HT1080 (cell line): ENCODE data around the gene RAB34. TPM values are rescaled to one million over a fixed set of nuclear protein-coding genes. Genes with fewer than 3 reads are reported as not detected.

Experiments
- DNase-seq: peaks from one replicate; pipeline ENCODE4 v3.0.0-alpha.2; 2015; ENCODE audit warnings: low read depth
- total RNA-seq: library from RNA; depleted of rRNA; stranded (reverse); fragments of >200 nt; shearing (Covaris generic); gene quantifications from 2 replicates; pipeline ENCODE4 v1.2.3, GENCODE V29; 2014

The RAB34 gene
- total RNA-seq, 1 experiment from 2014 or later, result 134 TPM

DNA sequence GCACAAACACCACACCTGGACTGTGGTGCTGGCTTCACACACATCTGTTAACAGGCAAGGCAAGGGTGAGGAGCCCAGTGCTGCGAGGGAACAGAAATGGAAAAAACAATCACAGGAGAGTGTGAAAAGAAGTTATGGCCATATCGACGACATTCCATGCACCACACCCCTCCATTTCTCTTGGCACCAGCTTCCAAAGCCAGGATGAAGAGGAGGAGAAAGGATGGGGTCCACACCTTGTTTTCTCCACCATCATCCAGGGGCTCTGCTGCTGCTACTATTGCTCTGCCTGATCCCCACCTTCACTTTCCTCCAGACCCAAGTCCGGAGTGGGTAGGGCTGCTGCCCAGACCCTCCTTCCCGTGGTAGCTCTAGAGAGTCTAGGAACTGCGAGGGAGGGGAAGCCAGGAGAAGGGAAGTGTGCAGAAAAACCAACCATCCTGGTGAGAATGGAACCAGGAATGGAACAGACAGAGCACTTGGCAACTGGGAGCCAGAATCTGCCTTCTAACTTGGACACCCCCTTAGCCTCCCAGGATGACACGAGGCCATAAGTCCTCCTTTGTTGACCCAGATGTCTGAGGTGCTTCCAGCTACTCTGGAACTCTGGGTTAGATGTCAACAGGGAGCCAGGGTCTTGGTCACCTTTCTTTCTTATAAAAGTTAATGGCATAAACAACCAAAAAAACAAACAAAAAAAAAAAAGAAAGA, 4.8 kb downstream of the RAB34 start:
- DNase-seq, result no peak

DNA sequence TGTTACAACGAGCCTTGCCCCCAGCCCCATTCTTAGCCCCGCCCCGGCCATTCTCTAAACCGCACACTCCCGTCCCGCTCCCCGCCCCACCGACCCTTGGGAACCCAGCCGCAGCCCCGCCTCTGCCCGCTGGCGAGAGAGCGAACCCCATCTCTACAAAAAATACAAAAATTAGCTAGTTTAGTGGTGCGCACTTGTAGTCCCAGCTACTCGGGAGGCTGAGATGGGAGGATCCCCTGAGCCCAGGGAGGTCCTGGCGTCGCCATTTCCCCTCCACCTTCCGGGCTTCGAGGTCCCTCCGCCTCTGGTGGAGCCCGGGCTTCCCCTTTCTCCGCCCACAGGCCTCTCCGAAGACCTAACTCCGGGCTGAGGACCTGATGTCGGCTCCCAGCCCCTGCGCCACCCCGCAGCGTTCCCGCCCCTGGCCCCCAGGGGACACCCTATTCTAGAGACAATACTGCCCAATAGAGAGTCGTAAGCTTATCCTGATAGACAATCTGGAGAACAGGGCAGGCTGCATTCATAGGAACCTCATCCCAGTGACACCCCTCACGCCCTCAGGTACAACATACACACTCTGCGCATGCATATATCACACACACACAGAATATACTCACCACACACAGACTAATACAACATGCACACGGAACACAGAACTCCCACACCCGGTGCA, 5.5 kb downstream of the RAB34 start:
- DNase-seq, result no peak

DNA sequence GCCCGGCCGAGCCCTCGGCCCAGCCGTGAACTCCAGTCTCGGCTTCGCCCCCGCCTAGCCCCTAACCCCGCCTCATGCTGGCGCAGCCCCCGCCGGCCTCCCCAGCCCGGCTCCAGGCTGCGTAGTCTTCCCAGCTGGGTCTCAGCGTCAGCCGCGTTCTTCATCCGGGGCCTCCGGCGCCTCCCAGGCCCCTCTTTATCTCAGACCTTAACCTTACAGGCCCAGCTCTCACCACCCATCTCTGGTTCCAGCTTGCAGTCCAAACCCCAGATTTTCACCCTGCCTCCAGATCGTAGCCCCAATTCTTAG, 6.0 kb downstream of the RAB34 start, which contains the start of gene PROCA1:
Gene PROCA1, minus strand, starts transcription at position 166 of the 309 bp plus-strand sequence. CDS start 228 bp downstream, outside the sequence.
- DNase-seq, result no peak

DNA sequence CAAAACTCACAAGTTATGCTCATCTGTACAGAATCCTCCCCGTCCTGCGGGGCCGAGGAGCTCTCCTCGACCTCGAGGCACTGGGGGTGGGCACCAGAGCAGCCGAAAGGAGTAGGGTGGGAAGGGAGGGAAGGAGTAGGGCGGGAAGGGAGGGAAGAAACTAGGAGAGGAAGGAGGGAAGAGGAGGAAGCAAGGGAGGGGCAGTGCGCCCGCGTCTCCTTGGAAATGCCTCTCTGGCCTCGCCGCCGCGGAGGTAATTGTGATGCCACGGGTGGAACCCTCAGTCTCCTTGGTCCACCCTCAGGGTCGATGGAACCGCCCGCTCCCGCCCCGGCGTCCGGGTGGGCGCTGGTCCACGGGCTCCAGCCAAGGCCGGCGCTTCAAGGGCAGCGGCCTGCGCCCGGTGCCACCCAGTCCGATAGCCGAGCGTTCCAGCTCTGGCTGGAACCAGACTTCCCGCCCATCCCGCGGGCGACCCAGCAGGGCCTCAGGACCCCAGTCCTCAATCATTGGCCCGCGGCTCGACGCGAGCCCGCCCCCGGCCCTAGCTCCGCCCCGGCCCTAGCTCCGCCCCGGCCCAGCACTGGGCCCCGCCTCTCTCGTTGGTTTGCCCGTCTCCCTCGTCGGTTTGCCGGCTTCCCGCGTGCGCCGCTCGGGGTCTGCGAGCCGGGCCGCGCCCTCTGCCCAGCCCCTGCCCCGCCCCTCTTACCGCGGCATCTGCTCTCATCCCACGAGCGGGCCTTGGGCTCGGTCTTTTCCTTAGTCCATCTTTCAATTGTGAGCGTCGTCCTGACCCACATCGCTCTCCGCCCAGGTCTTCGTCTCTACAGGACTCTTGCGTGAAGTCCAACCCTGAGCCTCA, 6.6 kb downstream of the RAB34 start:
- DNase-seq, result peak; percentile 88

DNA sequence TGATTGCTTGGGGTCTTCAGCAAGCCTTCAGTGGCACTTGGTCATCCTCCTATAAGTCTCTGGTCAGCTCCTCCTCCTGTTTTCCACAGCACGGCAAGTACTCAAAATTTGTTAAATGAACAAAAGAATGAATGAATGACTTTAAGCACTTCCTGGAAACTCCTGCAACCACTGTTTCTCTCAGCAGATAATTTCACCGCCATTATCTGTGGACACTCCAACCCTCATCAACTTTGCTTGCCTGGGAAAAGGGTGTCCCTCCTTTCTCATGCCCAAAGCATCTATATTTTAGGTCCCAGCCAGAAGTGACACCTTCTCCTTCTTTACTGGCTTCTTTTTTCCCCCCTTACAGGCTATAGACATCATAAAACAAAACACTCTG, 10.3 kb downstream of the RAB34 start:
- no peak for DNase-seq

DNA sequence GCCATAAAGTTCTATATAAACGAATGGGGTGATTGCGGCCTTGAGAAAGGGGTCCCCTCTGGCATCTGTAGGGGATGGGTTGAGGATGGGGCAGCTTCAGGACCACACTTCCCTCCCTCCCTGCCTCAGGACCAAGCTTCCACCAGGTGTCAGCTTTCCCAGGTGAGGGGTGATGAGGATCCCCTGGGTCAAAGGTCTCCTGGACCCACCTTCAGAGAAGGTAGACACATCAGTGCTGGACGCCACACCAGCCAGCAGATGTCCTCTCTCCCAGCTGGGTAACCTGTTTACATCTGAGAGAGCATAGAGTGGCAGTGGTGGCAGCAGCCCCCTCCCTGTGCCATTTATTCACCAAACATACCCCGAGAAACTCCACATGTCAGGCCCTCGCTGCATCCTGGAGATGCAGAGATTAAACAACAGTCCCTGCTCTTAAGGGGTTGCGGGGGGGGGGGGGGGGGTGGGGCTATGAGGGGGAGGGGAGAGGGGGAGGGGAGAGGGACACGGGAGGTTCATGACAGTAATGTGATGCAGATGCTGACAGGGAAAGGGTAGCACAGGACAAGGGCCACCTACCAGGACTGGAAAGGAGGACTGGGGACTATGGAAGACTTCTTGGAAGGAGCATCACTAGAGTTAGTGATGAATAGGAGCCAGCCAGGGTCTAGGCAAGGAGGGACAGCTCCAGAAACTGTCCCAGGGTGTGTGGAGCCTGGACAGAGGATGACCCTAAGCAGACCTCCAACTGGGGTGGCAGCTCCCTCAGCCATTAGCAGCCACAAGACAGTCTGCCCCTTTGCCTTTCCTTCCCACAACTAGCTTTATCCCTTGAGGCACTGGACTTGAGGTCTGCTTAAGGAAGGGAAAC, 11.0 kb downstream of the RAB34 start:
- no peak for DNase-seq

DNA sequence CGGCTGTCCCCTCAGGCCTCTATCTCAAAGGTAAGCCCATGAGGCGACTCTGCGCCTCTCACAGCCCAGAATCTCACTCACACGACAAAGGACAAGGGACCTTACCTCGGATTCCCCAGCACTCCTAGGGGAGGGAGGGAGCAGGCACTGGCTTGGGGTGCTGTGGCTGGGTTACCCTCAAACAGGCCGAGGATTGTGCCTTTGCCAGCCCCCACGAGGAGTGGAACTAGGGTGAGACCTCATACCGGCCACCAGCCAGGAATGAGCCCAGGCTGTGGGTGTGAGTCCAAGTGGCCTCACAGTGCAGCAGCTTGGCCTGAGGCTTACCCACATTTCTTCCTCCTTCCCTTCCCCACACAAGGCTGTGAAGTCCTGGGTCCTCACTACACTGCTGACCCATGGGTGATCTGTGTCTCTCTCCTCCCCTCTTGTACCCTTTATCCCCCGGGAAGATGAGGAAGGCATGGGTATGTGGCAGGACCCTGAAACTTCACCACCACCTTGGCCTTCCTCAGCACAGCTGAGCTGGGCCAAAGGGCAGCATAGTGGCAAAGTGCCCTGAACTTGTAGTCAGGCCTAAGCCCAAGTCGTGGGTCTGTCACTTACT, 11.8 kb downstream of the RAB34 start:
- DNase-seq, result no peak

DNA sequence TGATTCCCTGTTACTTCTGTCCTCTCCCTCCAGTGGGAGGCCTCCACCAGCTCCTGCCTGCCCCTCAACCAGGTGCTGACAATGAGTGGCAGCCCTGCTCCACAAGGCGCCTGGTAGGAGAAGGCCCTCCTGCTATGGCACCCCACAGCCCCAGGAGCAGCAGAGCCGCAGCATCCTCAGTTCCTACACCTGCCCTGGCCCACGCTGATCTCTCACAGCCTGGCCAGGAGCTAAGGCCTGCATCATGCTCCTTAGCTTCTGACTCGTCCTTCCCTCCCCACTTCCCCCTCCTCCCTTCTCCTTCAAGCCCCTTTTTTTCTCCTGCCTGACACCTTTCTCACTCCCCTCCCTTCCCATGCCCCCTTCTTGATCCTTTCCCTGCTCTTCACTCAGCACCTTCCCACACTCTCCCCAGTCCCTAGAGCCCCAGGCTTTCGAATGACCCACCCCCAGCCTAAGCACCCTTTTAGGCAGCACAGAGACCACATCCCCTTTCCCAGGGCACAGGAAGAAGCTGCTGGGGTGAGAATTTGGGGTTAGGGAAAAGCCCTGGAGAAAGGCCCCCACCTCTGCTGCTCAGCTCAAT, 12.5 kb downstream of the RAB34 start:
- no peak for DNase-seq

DNA sequence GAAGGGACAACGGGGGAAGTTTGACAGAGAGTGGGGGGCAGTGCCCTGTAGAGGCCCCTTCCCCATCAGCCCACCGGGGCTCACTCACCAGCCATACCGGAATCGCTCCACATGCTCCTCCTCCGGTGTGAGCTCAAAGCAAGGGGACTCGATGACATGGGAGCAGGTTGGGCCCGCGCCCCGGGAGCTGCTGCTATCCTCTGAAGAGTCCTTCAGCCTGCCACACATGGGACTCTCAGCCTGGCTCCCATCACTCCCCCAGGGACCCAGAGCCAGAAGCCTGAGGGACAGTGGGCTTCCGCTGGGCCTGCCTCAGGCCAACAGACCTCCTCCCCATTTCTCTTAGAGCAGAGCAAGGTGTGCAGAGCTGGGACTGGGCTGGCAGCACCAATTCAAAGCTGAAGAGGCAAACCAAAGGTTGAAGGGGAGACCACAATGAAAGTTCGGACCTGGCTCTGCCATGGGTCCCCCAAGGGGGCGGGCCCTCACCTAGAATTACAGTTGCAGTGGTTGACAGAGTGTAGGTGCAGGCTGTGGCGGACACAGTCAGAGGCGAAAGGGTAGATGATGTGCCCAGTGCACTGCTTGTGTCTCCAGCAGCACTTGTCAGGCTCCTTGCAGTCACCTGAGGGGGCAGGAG, 13.3 kb downstream of the RAB34 start:
- no peak for DNase-seq

DNA sequence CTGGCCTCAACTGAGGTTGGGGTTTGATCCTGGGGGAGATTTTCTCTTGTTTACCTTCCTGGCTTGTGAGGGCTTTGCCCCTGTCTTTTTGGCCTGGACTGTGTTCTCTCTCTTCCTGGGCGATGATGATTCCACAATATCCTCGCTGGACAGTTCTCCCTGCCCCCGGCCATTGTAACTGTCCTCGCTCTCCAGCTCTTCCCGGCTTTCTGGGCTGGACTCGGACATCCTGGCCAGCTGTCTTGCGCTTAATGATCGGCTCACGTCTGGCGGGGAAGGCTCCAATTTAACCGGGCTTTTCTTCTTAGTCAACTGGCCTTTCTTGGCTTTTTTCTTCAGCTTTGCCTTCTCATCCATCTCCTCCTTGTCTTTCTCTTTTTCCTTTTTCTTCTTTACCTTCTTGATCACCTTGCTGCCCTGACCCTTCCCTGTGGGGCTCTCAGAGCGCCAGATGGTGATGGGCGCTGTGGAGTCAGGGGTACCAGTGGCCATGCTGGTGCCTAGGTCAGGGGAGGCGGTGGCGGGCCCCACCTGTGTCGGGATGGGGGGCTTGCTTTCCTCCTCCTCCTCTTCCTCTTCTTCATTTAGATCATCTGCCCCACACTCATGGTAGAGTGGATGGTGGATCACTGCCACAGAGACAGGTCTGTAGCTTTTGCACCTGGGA, 14.0 kb downstream of the RAB34 start:
- DNase-seq, result no peak

DNA sequence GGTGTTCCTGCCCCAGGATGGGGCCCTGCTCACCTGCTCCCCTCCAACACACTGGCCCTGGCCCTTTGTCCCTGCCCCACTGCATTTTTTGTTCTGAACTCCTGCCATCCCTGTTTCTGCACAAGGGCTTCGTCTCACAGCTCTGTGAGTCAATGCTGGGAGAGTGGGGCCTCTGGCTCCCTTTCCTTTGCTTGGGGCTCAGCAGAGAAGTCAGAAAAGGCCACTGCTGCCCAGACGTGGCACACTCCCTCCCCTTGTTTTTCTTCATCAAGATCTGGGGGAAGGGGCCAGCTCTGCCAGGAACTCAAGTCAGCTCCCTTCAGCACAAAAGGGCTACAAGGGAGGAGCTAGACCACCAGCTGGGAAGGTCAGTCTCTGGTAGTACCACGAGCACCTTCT, 14.9 kb downstream of the RAB34 start:
- no peak for DNase-seq

DNA sequence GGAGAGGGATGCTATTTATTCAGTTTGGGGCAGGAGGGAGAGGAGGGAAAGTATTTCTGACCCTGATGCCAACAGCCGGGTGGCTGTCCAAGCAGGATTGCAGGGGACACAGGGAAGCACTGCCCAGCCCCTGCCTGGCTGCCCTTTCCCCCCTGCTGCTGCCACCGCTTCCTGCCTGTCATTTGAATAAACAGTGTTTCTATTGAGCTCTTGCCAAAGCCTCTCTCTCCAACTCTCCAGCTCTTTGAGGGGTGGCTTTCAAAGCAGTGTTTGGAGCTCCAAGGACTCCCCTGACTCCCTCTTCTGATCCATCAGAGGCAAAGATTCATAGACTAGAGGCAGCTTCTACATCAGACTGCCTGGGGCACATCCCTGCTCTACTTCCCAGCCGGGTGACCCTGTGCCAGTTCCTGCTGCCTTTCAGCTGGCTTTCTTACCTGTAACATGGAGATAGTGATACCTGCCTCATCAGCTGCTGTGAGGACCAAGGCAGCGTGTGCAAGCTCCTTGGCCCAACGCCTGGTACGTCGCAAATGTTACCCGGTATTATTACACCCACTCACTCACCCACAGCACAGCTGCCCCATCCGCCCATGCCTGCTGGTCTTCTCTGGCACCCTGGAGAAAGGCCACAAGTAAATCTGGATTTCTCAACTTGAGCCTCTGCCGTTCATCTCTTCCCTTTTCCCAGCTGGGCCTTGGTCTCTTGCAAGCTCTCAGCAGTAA, 15.5 kb downstream of the RAB34 start:
- DNase-seq, result no peak

DNA sequence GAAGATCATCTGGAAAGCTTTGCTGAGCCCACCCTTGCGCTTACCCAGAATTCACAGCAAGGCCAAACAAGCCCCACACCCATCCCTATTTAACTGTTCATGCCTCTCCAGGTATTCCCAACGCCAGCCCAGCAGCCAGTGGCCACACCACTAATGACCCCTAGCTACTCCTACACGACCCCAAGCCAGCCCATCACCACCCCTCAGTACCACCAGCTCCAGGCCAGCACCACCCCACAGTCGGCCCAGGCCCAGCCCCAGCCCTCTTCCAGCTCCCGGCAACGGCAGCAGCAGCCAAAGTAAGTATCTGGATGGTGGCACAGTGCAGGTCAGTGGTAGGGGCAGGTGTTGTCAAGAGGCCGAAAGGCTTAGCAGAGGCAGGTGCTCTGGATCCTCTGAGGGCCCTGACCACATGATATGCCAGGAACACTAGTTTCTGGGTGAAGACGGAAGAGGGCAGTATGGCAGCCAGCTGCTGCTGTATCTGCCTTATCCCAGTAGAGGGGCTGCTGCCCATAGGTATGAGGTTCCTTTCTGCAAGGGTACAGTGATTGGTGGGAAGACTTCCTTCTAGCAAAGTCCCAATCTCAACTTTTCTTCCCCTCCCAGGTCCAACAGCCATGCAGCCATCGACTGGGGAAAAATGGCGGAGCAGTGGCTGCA, 16.7 kb downstream of the RAB34 start:
- no peak for DNase-seq

DNA sequence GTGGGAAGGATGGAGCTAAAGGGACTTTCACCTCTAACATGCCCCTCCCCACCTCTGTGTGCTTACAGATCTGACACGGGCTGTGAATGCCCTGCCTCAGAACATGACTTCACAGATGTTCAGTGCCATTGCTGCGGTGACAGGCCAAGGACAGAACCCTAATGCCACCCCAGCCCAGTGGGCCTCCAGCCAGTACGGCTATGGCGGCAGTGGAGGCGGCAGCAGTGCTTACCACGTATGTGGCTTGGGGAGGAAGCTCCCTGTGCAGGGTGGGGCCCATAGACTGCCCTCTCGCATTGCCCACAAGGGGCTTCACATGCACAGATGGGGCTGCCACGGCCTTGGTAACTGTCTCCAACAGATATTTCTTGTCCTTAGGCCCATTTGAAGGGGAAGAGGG, 17.4 kb downstream of the RAB34 start:
- DNase-seq, result no peak

DNA sequence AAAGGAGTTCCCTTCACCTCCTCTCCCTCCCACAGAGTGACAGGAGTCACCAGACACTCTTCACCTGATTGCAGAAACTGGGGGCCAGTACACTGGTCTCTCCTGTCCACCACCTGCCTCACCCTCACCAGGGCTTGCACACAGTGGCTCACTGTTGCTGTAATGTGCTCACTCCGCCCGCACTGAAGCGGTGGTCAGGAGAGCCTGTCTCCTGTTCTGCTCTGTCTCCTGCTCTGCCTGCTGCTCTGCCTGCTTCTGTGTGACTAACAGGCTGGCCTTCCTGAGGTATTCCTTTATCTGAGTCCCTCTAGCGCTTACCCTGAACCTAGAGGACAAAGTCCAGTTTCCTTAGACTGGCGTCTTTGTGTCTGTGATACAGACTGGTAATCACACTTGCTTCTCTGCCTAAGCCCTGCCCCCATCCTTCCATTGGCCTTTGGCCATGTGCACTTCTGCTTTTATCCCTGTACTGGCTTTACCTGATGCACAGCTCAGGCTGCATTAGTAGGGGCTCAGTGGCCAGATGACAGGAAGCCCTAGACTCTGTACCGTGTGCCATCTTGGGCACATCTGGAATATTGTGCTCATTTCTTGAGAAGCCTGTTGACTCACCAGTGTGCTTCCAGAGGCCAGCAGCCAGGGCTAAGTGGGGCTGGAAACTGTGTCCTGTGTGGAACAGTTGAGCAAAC, 19.3 kb downstream of the RAB34 start:
- no peak for DNase-seq

DNA sequence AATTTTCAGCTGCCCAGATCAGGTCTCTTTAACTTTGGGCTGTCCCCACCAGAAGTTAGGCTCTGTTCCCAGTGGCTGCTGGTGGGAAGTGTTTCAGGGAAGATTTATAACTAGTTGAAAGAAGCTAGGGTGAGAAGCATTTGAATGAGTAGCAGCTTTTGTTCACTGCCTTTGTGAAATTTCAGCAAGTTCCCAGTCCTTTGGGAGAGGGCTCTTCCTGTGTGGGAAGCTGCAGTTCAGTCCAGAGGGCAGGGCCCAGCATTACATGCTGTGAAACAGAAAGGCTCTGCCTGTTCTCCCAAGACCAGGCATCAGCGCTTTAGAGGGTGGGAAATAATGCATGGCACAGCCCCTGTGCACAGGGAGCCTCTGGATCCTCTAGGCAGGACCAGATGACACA, 23.8 kb downstream of the RAB34 start:
- DNase-seq, result no peak

DNA sequence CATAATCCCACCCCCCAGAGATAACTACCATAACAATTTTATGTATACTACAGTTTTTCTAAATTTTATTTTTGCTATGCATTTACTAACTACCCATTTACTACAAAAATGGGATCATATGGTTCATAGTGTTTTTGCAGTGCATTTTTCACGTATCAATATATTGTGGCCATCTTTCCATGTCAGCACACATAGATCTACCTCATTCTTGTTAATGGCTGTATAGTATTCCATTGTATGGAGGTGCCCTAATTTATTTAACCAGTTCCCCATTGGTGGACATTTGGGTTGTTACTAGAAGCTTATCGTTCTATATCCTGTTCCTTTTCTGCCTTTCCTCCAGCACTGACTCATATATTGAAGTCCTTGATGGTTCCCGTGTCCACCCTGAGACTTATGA, 28.7 kb downstream of the RAB34 start:
- DNase-seq, result no peak

DNA sequence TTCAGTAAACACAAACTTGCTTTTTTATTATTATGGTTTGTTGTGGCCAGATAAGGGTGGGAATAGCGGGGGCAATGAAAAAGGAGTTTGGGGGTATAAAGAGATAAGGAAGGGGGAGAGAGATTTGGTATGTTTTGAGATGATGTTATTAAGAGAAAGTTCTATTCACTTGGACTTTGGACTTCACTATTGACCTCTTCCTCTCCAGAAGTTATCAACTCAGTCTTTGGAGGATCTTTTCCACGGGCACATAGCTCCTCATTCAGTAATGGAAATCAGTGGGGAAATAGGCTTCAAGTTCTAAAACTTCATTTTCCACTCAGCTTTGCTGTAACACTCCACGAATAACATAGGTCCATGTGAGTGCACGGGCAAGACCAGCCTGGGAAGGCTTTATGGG, 29.2 kb downstream of the RAB34 start:
- no peak for DNase-seq
